HTR-8/SVneo (cell line): ENCODE measurements around the gene OLFM4.

ENCODE experiments used
- DNase-seq: peaks from one replicate; pipeline ENCODE4 v3.0.0; 2011; ENCODE audit warnings: low spot score, mixed read lengths; ENCODE audit not compliant: insufficient read length
- FAIRE-seq: peaks from 2 replicates; lab custom pipeline; 2011; peaks lifted over from hg19 to GRCh38; lab: Jason Lieb, UNC

OLFM4 gene

GRCh38 chr13:53060840-53061490 lies 32.4 kb downstream of the OLFM4 start:
- no peak for FAIRE-seq
- no peak for DNase-seq

DNA sequence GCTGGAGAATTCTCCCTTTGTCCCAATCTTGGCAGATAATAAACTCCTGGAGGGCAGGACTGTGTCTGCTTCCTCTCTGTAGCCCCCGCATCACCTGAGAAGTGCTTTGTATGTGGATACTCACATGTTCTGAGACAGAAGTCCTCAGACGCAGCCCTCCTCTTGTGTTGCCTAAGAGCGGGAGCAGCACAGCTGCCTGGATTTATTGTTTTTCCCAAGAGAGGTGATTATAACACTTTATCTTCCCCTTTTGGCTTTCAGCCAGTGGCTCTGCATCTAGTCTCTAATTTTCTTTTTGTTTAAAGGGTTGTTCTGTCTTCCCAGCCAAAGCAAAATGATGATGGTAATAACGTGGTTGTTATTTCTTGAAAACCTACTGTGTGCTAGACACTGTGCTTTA lies 36.1 kb downstream of the OLFM4 start:
- no peak for FAIRE-seq

GRCh38 chr13:53066411-53066810 lies 37.8 kb downstream of the OLFM4 start:
- DNase-seq (no peak), FAIRE-seq (no peak)

More for the DNA sequence above, 36.1 kb downstream of the OLFM4 start:
- DNase-seq: no peak

GRCh38 chr13:53068585-53069520 lies 40.2 kb downstream of the OLFM4 start:
- DNase-seq (no peak), FAIRE-seq (no peak)

- DNase-seq (no peak), FAIRE-seq (no peak)
Measured at GRCh38 chr13:53069800-53070199, 41.2 kb downstream of the OLFM4 start.

DNA sequence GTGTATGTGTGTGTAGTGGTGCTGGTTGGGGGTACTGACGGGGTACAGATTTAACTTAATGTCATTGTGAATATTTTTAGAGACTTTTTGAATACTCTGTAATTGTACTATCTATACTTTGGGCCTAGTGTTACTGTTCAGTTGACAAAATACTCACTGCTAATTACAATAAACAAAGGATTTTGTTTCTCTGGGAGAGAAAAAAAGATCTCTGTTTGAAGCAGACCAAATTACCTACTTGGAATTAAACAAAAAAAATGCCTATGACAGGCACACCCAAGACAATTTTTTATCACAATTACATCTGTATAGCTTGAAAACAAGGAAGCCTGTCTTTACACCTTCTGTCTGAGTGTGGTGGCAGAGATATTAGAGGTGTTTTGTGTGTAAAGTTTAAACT lies 45.1 kb downstream of the OLFM4 start:
- no peak for FAIRE-seq

GRCh38 chr13:53074114-53074513 lies 45.5 kb downstream of the OLFM4 start:
- DNase-seq (no peak), FAIRE-seq (no peak)

More for the DNA sequence above, 45.1 kb downstream of the OLFM4 start:
- no peak for DNase-seq

DNA sequence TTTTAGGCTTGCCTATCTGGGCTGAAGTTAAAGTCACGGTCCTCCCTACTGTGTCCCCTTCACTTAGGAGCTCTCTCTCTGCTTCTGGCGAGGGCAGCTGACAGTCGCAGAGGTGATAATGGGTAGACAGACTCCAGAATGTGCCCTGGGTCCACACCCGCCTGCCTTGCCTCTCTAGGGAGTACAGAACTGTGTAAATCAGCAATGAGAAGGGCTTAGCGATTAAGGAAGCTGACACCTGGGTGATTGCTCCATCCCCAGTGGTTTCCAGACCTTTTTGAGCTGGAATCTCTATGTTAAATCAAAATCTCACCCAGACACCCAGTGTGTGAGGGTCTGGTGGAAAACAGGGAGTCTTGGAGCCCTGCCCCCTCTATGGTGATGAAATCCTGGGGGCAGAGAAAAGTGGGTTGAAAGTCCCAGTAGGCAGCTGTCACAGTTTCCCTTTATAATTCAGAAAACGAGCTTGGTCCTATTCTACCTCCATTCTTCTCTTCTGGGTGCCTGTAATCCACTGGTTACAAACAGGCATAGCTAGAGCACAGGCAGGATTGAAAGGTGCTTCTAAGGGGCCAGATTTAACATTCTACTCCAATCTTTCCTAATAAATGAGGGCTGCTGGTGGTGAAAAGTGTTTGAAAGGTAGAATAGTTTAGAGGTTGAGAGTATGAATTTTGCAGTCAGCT lies 46.9 kb downstream of the OLFM4 start:
- no peak for FAIRE-seq
- DNase-seq: no peak

- no peak for FAIRE-seq
- DNase-seq: no peak
Measured at GRCh38 chr13:53079691-53080090, 51.1 kb downstream of the OLFM4 start.

- DNase-seq (no peak), FAIRE-seq (no peak)
Measured at GRCh38 chr13:53088871-53089270, 60.3 kb downstream of the OLFM4 start.

DNA sequence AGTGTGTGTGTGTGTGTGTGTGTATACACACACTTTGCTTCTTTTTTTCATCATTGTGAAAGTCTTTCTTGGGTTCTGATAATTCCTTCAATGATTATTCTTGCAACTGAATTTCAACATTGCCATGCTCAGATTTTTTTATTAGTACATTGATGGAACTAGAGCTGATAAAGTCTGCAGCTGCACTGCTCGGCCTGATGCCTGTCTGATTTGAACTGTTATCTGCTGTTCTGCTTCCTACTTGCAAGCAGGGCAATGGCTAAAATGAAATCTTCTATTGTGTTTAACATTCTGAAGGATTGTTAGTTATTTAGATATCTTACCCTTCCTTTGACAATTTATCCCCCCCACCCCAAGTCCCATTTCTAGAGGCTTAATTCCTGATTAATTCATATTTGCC lies 61.3 kb downstream of the OLFM4 start:
- DNase-seq (no peak), FAIRE-seq (no peak)

GRCh38 chr13:53090461-53090860 lies 61.8 kb downstream of the OLFM4 start:
- FAIRE-seq: no peak
- DNase-seq: no peak

DNA sequence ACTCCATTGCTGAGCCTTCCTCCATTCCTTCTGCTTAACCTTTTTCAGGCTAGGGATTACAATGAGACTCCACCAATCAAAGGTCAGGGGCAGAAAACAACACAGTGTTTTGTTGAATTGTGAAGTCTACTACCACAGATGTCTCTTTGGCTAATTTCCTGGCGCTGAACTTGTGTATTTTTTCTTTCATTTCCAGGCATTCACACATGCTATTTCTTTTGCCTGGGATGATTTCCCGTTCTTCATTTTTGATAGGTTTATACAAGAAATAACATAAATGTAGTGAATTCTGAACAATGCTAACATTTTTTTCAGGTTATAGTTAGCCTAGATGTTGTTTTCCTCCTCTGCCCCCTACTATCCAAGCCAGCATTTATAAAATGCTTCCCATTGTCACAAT lies 64.3 kb downstream of the OLFM4 start:
- FAIRE-seq: no peak

DNA sequence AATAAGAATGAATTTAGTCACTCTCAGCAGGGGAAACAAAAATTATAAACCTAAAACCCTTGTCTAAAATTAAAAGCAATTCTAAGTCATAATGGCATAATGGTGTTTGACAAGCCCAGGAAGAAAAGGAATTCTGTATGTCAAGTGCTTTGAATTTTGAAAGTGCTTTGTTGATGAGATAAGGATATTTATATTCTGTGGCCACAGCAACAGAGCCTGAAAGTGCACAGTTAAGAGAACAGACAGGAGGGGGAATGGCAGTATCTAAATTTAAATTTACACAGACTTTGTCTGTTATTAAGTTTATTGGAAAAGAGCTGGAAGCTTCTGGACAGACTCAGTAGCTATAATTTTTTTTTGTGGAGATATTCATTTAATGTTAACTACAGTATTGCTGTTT lies 69.8 kb downstream of the OLFM4 start:
- FAIRE-seq (no peak), DNase-seq (no peak)

More for the DNA sequence above, 64.3 kb downstream of the OLFM4 start:
- no peak for DNase-seq

DNA sequence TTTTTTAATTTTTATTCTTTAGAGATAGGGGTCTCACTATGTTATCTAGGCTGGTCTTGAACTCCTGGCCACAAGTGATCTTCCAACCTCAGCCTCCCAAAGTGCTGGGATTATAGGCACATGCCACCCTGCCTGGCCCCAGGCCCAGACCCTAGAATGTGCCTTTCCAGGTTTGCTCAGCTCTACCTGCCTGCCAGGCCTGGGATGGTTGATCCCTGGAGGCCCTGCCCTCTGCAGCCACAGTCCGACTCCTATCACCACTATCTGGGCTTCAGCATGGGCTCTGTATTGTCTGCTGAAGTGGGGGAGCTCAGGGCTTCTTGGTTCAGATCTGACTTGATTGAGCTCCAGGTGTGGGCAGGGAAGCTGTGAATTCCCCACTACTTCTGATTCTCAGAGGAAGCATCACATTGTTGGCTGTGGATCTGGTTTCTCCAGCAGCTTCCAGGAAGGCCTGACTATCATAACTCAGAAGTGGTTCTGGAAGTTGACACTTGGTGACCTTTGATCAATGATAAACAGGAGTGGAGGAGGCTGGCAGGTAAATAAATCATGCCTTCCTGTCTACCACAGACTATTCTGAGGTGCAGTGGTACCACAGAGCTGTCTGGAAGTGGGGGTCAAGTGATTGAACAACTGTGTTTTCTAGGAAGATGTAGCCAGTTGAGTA lies 71.9 kb downstream of the OLFM4 start:
- DNase-seq (no peak), FAIRE-seq (no peak)
